K562 (cell line): Measurements from ENCODE around the gene C4orf46. TPM values are rescaled to one million over a fixed set of nuclear protein-coding genes. Genes with fewer than 3 reads are reported as not detected.

Experiments used
- HDGF ChIP-seq: fragments of 450-650 bp; IDR thresholded peaks from 2 replicates; pipeline ENCODE4 v1.6.1; 2016
- HLTF ChIP-seq: fragments of 450-650 bp; IDR thresholded peaks from 2 replicates; pipeline ENCODE4 v1.6.1; 2016
- PHB2 ChIP-seq: fragments of 450-650 bp; IDR thresholded peaks from 2 replicates; pipeline ENCODE4 v1.6.1; 2017; ENCODE audit warnings: low read depth
- ZNF316 ChIP-seq: fragments of 450-650 bp; IDR thresholded peaks from 2 replicates; pipeline ENCODE4 v1.6.1; 2016
- polyA plus RNA-seq, 8 experiments: library from polyadenylated mRNA; depleted of rRNA in 4 of 8; stranded (reverse) in 5 of 8; unstranded in 3 of 8; fragments of >200 nt; fragmentation: Nextera tagmentation in 2 of 8; fragmentation: Illumina TruSeq in 1 of 8; extraction: Ambion mirVana in 2 of 8; extraction: Trizol in 1 of 8; gene quantifications; 2 replicates each; pipeline versions ENCODE4 v1.2.1 to v1.2.3, GENCODE V29; 2011 to 2014; ENCODE audit warnings: inconsistent platforms in 1 of 8, missing spikeins in 1 of 8
- total RNA-seq, 7 experiments: library from RNA; depleted of rRNA in 6 of 7; stranded (reverse); fragments of >200 nt in 6 of 7; fragmentation: Illumina TruSeq in 2 of 7; extraction: Trizol in 2 of 7; gene quantifications; 2 replicates each; pipeline versions ENCODE4 v1.2.1 to v1.2.3, GENCODE V29; 2011 to 2021; ENCODE audit warnings: low replicate concordance in 1 of 7
- TF ChIP-seq, protein P1 (sequence below), 2 experiments: fragments of 450-650 bp; IDR thresholded peaks; 2 replicates each; pipeline ENCODE4 v1.6.1; 2016
- TF ChIP-seq, protein P2 (sequence below): fragments of 450-650 bp; IDR thresholded peaks from 2 replicates; pipeline ENCODE4 v1.7.0; 2016; ENCODE audit warnings: borderline replicate concordance
- TF ChIP-seq, protein P3 (sequence below): fragments of 450-650 bp; IDR thresholded peaks from 2 replicates; pipeline ENCODE4 v1.6.1; 2016; ENCODE audit warnings: mild to moderate bottlenecking

Gene C4orf46
- total and polyA plus RNA-seq, 9 of the 15 experiments (the other 6 are each of a cell fraction or from before 2014, with no cell fraction given), result 9.7 to 24.4 (median 17.0) TPM

DNA sequence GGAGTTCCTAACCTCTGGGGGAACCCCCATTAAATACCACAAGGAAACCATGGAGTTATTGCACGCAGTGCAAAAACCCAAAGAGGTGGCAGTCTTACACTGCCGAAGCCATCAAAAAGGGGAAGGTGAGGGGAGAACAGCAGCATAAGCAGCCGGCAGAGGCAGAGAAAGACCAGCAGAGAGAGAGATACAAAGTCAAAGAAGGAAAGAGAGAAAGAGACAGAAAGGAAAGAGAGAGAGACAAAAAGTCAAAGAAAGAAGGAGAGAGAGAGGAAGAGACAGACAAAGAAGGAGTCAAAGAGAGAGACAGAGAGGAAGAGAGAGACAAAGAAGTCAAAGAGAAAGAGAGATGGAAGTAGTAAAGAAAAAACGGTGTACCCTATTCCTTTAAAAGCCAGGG is 8.4 kb downstream of the C4orf46 start (continued):
- TF ChIP-seq, protein P1, sequence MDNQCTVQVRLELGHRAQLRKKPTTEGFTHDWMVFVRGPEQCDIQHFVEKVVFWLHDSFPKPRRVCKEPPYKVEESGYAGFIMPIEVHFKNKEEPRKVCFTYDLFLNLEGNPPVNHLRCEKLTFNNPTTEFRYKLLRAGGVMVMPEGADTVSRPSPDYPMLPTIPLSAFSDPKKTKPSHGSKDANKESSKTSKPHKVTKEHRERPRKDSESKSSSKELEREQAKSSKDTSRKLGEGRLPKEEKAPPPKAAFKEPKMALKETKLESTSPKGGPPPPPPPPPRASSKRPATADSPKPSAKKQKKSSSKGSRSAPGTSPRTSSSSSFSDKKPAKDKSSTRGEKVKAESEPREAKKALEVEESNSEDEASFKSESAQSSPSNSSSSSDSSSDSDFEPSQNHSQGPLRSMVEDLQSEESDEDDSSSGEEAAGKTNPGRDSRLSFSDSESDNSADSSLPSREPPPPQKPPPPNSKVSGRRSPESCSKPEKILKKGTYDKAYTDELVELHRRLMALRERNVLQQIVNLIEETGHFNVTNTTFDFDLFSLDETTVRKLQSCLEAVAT (IDR thresholded peaks at IDR 0.05), result peak; percentile 63 to 82; a peak in 3 of 4 replicates
- TF ChIP-seq HDGF (0 out of 2 replicates have a peak, but pooled peaks have one; percentile 49), ZNF316 (peak; percentile 44; the same call in 1 of the 2 replicates), PHB2 (peak; percentile 51; the same call in 1 of the 2 replicates), HLTF (0 out of 2 replicates have a peak, but pooled peaks have one; percentile 77)
- TF ChIP-seq, protein P2, sequence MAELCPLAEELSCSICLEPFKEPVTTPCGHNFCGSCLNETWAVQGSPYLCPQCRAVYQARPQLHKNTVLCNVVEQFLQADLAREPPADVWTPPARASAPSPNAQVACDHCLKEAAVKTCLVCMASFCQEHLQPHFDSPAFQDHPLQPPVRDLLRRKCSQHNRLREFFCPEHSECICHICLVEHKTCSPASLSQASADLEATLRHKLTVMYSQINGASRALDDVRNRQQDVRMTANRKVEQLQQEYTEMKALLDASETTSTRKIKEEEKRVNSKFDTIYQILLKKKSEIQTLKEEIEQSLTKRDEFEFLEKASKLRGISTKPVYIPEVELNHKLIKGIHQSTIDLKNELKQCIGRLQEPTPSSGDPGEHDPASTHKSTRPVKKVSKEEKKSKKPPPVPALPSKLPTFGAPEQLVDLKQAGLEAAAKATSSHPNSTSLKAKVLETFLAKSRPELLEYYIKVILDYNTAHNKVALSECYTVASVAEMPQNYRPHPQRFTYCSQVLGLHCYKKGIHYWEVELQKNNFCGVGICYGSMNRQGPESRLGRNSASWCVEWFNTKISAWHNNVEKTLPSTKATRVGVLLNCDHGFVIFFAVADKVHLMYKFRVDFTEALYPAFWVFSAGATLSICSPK, result peak; percentile 83
- TF ChIP-seq, protein P3, sequence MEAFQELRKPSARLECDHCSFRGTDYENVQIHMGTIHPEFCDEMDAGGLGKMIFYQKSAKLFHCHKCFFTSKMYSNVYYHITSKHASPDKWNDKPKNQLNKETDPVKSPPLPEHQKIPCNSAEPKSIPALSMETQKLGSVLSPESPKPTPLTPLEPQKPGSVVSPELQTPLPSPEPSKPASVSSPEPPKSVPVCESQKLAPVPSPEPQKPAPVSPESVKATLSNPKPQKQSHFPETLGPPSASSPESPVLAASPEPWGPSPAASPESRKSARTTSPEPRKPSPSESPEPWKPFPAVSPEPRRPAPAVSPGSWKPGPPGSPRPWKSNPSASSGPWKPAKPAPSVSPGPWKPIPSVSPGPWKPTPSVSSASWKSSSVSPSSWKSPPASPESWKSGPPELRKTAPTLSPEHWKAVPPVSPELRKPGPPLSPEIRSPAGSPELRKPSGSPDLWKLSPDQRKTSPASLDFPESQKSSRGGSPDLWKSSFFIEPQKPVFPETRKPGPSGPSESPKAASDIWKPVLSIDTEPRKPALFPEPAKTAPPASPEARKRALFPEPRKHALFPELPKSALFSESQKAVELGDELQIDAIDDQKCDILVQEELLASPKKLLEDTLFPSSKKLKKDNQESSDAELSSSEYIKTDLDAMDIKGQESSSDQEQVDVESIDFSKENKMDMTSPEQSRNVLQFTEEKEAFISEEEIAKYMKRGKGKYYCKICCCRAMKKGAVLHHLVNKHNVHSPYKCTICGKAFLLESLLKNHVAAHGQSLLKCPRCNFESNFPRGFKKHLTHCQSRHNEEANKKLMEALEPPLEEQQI, result 0 out of 2 replicates have a peak, but pooled peaks have one; percentile 63
